K562 (cell line): Measurements from ENCODE around the gene BORCS5. TPM values are rescaled to one million over a fixed set of nuclear protein-coding genes. Genes with fewer than 3 reads are reported as not detected.
A peak's percentile ranks its signal among the peaks of the same experiment; 100 is the strongest.

Experiments
- ATAC-seq: fragments of 200-7000 bp; cut with Tn5 transposase; 3 replicates; pipeline ENCODE4 v1.9.1; 2020; ENCODE audit warnings: moderate library complexity
- BruUV-seq: library from RNA; stranded (reverse); fragments of 400-500 nt; replicated peaks from 2 replicates; lab custom pipeline; 2021; lab: Mats Ljungman, UMichigan
- CTCF ChIA-PET: fragments of 300-600 bp; formaldehyde crosslinking; extraction: SDS; loops from one replicate; lab custom pipeline; 2021; ENCODE audit warnings: low intra/inter-chr PET ratio; lab: Yijun Ruan, JAX
- POLR2A ChIA-PET: fragments of 300-600, 350-650 bp; sonication (Branson Sonifier 250); formaldehyde crosslinking; extraction: SDS; loops from one replicate; lab custom pipeline; 2021; ENCODE audit warnings: antibody characterized with exemption, inconsistent platforms; lab: Yijun Ruan, JAX
- DNase-seq, 4 experiments: peaks; one replicate each; pipeline versions ENCODE4 v3.0.0 to v3.0.0-alpha.2; 2011 to 2018; ENCODE audit warnings: low spot score in 3 of 4, mixed read lengths in 3 of 4; ENCODE audit errors: extremely low read depth in 1 of 4
- FAIRE-seq: peaks from 2 replicates; lab custom pipeline; 2011; peaks lifted over from hg19 to GRCh38; lab: Jason Lieb, UNC
- H2AFZ ChIP-seq: 2 replicates; pipeline ENCODE4 v1.6.0; 2011; ENCODE audit warnings: low read depth, low read length, control low read depth, inconsistent platforms
- H3K27ac ChIP-seq: fragments of 200-600 bp; 3 replicates; pipeline ENCODE4 v1.8.0; 2011; ENCODE audit warnings: low read depth, mild to moderate bottlenecking, control low read depth, inconsistent platforms, low read length, moderate library complexity, mixed read lengths; ENCODE audit errors: extremely low read depth
- H3K27me3 ChIP-seq, 2 experiments: fragments of 300-600 bp in 1 of 2; 2 replicates in 1 of 2; 3 replicates in 1 of 2; pipeline versions ENCODE4 v1.6.0 to v1.8.0; 2011; ENCODE audit warnings: inconsistent platforms in 2 of 2, low read length in 2 of 2, mild to moderate bottlenecking in 1 of 2, mixed read lengths in 1 of 2, moderate library complexity in 1 of 2; ENCODE audit not compliant: control insufficient read depth in 2 of 2, insufficient read depth in 2 of 2
- H3K36me3 ChIP-seq: fragments of 300-600 bp; 3 replicates; pipeline ENCODE4 v1.8.0; 2011; ENCODE audit warnings: mild to moderate bottlenecking, low read length, inconsistent platforms; ENCODE audit not compliant: control insufficient read depth, insufficient read depth
- H3K4me1 ChIP-seq, 2 experiments: fragments of 200-600 bp in 1 of 2; replicated peaks in 1 of 2; 2 replicates in 1 of 2; 3 replicates in 1 of 2; pipeline versions ENCODE4 v1.5.1 to v1.8.0; 2011; ENCODE audit warnings: inconsistent platforms in 2 of 2, low read length in 2 of 2, mild to moderate bottlenecking in 1 of 2, mixed read lengths in 1 of 2, moderate library complexity in 1 of 2; ENCODE audit not compliant: control insufficient read depth in 2 of 2, insufficient read depth in 2 of 2
- H3K4me2 ChIP-seq: 2 replicates; pipeline ENCODE4 v1.6.1; 2011; ENCODE audit warnings: low read length, control low read depth, inconsistent platforms, mixed read lengths; ENCODE audit not compliant: insufficient read depth
- H3K4me3 ChIP-seq: fragments of 200-600 bp; sonication (generic), shearing (Covaris generic); 2 replicates; pipeline ENCODE4 v1.5.1; 2016; ENCODE audit warnings: control low read depth, inconsistent platforms
- H3K79me2 ChIP-seq: fragments of 200-600 bp; 3 replicates; pipeline ENCODE4 v1.8.0; 2011; ENCODE audit warnings: low read length, inconsistent platforms; ENCODE audit not compliant: control insufficient read depth, insufficient read depth
- H3K9ac ChIP-seq, 2 experiments: 2 replicates each; pipeline versions ENCODE4 v1.6.0 to v1.6.1; 2011; ENCODE audit warnings: low read depth in 2 of 2, low read length in 2 of 2, control low read depth in 1 of 2, inconsistent platforms in 1 of 2, mild to moderate bottlenecking in 1 of 2, mixed read lengths in 1 of 2; ENCODE audit not compliant: insufficient read depth in 1 of 2
- H3K9me1 ChIP-seq: one replicate; pipeline ENCODE4 v1.6.0; 2011; ENCODE audit warnings: inconsistent platforms, mild to moderate bottlenecking, low read length, moderate library complexity; ENCODE audit not compliant: control insufficient read depth, insufficient read depth
- H3K9me3 ChIP-seq: replicated peaks from 2 replicates; pipeline ENCODE4 v1.5.1; 2011; ENCODE audit warnings: low read depth, low read length, inconsistent platforms; ENCODE audit not compliant: control insufficient read depth, insufficient read depth
- H4K20me1 ChIP-seq: replicated peaks from 2 replicates; pipeline ENCODE4 v1.6.1; 2011; ENCODE audit warnings: low read length, inconsistent platforms, mixed read lengths; ENCODE audit not compliant: control insufficient read depth, insufficient read depth
- ARID3A ChIP-seq: IDR thresholded peaks from 2 replicates; pipeline ENCODE4 v1.6.1; 2012; ENCODE audit warnings: low read depth, low read length, improper control_type of control experiment, borderline replicate concordance
- E2F8 ChIP-seq: fragments of 450-650 bp; IDR thresholded peaks from 2 replicates; pipeline ENCODE4 v1.7.1; 2018; ENCODE audit warnings: mild to moderate bottlenecking, low read depth; ENCODE audit not compliant: partially characterized antibody
- SIX5 ChIP-seq, 2 experiments: IDR thresholded peaks; 2 replicates each; pipeline ENCODE4 v1.6.1; 2011; ENCODE audit warnings: low read length in 2 of 2, borderline replicate concordance in 1 of 2, low read depth in 1 of 2, mild to moderate bottlenecking in 1 of 2, moderate library complexity in 1 of 2; ENCODE audit not compliant: insufficient read depth in 1 of 2
- SMC3 ChIP-seq: conservative IDR thresholded peaks from 2 replicates; pipeline ENCODE4 v1.6.1; 2011; ENCODE audit warnings: low read depth, low read length, improper control_type of control experiment; ENCODE audit not compliant: insufficient read depth
- ZNF707 ChIP-seq: fragments of 250-450 bp; sonication (Bioruptor Pico); conservative IDR thresholded peaks from 2 replicates; pipeline ENCODE4 v1.8.0; 2022; ENCODE audit warnings: inconsistent platforms, mild to moderate bottlenecking, moderate library complexity
- WGBS: fragments of 100-300 bp; shearing (Covaris generic); methylation state at CpG from one replicate; pipeline ENCODE4 v1.1.6; 2016; ENCODE audit warnings: low coverage, mixed read lengths; ENCODE audit not compliant: insufficient coverage; ENCODE audit errors: missing lambda C conversion rate; 5-methylcytosine and 5-hydroxymethylcytosine counted together
- in situ Hi-C: fragments of 300-500 bp; cut with MboI; formaldehyde crosslinking; loops from 4 replicates; pipeline ENCODE4 v1.15.0; 2018; ENCODE audit warnings: inconsistent platforms, mixed read lengths
- intact Hi-C: fragments of 100-400 bp; cut with micrococcal nuclease; formaldehyde crosslinking; loops from 2 replicates; pipeline ENCODE4 v1.14.2; 2022
- polyA plus RNA-seq, 8 experiments: library from polyadenylated mRNA; depleted of rRNA in 4 of 8; stranded (reverse) in 5 of 8; unstranded in 3 of 8; fragments of >200 nt; fragmentation: Nextera tagmentation in 2 of 8; fragmentation: Illumina TruSeq in 1 of 8; extraction: Ambion mirVana in 2 of 8; extraction: Trizol in 1 of 8; gene quantifications; 2 replicates each; pipeline versions ENCODE4 v1.2.1 to v1.2.3, GENCODE V29; 2011 to 2014; ENCODE audit warnings: inconsistent platforms in 1 of 8, missing spikeins in 1 of 8
- total RNA-seq, 7 experiments: library from RNA; depleted of rRNA in 6 of 7; stranded (reverse); fragments of >200 nt in 6 of 7; fragmentation: Illumina TruSeq in 2 of 7; extraction: Trizol in 2 of 7; gene quantifications; 2 replicates each; pipeline versions ENCODE4 v1.2.1 to v1.2.3, GENCODE V29; 2011 to 2021; ENCODE audit warnings: low replicate concordance in 1 of 7
- TF ChIP-seq, protein P1 (sequence below), 2 experiments: fragments of 450-650 bp; formaldehyde crosslinking in 1 of 2; IDR thresholded peaks; 2 replicates each; pipeline versions ENCODE4 v1.4.0 to v1.6.1; 2014 to 2020; ENCODE audit warnings: mild to moderate bottlenecking in 2 of 2, borderline replicate concordance in 1 of 2, low read depth in 1 of 2

The BORCS5 gene
- total and polyA plus RNA-seq, 9 of the 15 experiments (the other 6 are each of a cell fraction or from before 2014, with no cell fraction given): 0.31 to 12.4 (median 6.6) TPM

DNA sequence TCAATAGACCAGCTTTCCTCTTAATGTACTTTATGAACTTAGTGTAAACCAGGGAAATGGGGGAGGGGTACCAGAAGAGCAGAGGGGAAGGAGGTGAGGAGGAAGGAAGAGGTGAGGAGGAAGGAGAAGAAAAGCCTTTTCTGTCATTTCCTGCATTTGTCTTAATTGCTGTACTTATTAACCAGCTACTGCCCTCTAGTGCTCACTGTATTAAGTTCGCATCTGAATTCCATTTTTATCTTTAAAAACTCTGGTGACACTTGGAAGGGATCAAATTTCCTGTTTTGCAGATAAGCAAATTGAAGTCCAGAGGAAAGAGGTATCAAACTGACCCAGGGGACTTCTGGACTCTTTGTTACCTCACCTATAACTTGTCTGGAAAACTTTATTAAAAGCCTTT is 29.1 kb upstream of the BORCS5 start:
- peak; percentile 36 to 72 (median 41) for DNase-seq
- Histone ChIP-seq H3K27me3 (no peaks in the 10 kb centered on the region), H3K9me1 (no peaks in the 10 kb centered on the region), H3K79me2 (no peaks in the 10 kb centered on the region), H3K36me3 (no peaks in the 10 kb centered on the region), H3K27ac (no peak overlapping the region), H4K20me1 (no peaks in the 10 kb centered on the region), H3K4me2 (no peak overlapping the region), H2AFZ (0 out of 2 replicates have a peak overlapping the region, but pooled peaks have one; percentile 7), H3K9ac (no peak overlapping the region), H3K4me1 (peaks cover 0 to 4% of the 10 kb centered on the region in 2 experiments; a peak in 1 of 5 replicates), H3K4me3 (no peak overlapping the region), H3K9me3 (no peaks in the 10 kb centered on the region)
- ATAC-seq: peak; percentile 60; the same call in 2 of the 3 replicates
- in situ Hi-C loops: loop anchor here (25.0 kb wide), 1 partner anchor 766 kb away; no protein-coding TSS in a partner anchor
- peak; percentile 77 for FAIRE-seq
- BruUV-seq: no TSS peak
- ChIA-PET CTCF (interaction anchor here (0.7 to 1.8 kb wide), 4 partner anchors 245 to 377 kb away, joined by 4 to 7 read pairs (median 5); no protein-coding TSS in a partner anchor), POLR2A (interaction anchor here (1.4 kb wide), 1 partner anchor 14 kb away, joined by 3 read pairs; no protein-coding TSS in a partner anchor)
- 0% methylated on average over 1 of the region's 1 CpG for WGBS
- intact Hi-C loops: loop anchor here (1.0 kb wide), 1 partner anchor 247 kb away; no protein-coding TSS in a partner anchor
- no peak for TF ChIP-seq ZNF707
- TF ChIP-seq SMC3: peak; percentile 48
- TF ChIP-seq SIX5 (IDR thresholded peaks at IDR 0.05; ENCODE audit: borderline replicate concordance in 1 of 2, insufficient read depth in 1 of 2, low read depth in 1 of 2, low read length in 2 of 2): no peak
- TF ChIP-seq E2F8: no peak
- TF ChIP-seq, protein P1, sequence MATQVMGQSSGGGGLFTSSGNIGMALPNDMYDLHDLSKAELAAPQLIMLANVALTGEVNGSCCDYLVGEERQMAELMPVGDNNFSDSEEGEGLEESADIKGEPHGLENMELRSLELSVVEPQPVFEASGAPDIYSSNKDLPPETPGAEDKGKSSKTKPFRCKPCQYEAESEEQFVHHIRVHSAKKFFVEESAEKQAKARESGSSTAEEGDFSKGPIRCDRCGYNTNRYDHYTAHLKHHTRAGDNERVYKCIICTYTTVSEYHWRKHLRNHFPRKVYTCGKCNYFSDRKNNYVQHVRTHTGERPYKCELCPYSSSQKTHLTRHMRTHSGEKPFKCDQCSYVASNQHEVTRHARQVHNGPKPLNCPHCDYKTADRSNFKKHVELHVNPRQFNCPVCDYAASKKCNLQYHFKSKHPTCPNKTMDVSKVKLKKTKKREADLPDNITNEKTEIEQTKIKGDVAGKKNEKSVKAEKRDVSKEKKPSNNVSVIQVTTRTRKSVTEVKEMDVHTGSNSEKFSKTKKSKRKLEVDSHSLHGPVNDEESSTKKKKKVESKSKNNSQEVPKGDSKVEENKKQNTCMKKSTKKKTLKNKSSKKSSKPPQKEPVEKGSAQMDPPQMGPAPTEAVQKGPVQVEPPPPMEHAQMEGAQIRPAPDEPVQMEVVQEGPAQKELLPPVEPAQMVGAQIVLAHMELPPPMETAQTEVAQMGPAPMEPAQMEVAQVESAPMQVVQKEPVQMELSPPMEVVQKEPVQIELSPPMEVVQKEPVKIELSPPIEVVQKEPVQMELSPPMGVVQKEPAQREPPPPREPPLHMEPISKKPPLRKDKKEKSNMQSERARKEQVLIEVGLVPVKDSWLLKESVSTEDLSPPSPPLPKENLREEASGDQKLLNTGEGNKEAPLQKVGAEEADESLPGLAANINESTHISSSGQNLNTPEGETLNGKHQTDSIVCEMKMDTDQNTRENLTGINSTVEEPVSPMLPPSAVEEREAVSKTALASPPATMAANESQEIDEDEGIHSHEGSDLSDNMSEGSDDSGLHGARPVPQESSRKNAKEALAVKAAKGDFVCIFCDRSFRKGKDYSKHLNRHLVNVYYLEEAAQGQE (IDR thresholded peaks at IDR 0.05; ENCODE audit: borderline replicate concordance): peak; percentile 76; the same call in 1 of the 2 replicates
- TF ChIP-seq, protein P1 (CRISPR knock-in tag; IDR thresholded peaks at IDR 0.05; ENCODE audit: low read depth): no peak
- TF ChIP-seq ARID3A: 0 out of 2 replicates have a peak, but pooled peaks have one; percentile 36
